DND-41 (cell line): ENCODE results near the gene GSTK1.
"Not testable (repeated sequence)": the region's sequence is repeated elsewhere in the genome, so short reads cannot be mapped to it uniquely, and the experiment has no call there.

Experiments used
- ATAC-seq: fragments of 200-7000 bp; cut with Tn5 transposase; 3 replicates; pipeline ENCODE4 v1.9.1; 2021; ENCODE audit warnings: low read depth; ENCODE audit not compliant: insufficient read depth
- DNase-seq: peaks from one replicate; pipeline ENCODE4 v3.0.0-alpha.2; 2020
- H2AFZ ChIP-seq: 2 replicates; pipeline ENCODE4 v1.6.0; 2012; ENCODE audit warnings: low read depth, low read length
- H3K27ac ChIP-seq: 2 replicates; pipeline ENCODE4 v1.5.1; 2012; ENCODE audit warnings: low read length, inconsistent platforms
- H3K27me3 ChIP-seq: fragments of 200-600 bp; sonication (generic); 2 replicates; pipeline ENCODE4 v1.6.0; 2012; ENCODE audit warnings: low read length, mild to moderate bottlenecking, inconsistent platforms; ENCODE audit not compliant: insufficient read depth, poor library complexity
- H3K36me3 ChIP-seq: 2 replicates; pipeline ENCODE4 v1.5.1; 2012; ENCODE audit warnings: low read length, inconsistent platforms; ENCODE audit not compliant: insufficient read depth
- H3K4me1 ChIP-seq: 2 replicates; pipeline ENCODE4 v1.5.1; 2012; ENCODE audit warnings: mild to moderate bottlenecking, low read length; ENCODE audit not compliant: insufficient read depth
- H3K4me2 ChIP-seq: 2 replicates; pipeline ENCODE4 v1.6.0; 2012; ENCODE audit warnings: mild to moderate bottlenecking, moderate library complexity, low read length, inconsistent platforms; ENCODE audit not compliant: insufficient read depth
- H3K4me3 ChIP-seq, 2 experiments: fragments of 200-600 bp in 1 of 2; shearing (Covaris generic) in 1 of 2; 2 replicates each; pipeline ENCODE4 v1.5.1; 2012 to 2016; ENCODE audit warnings: inconsistent platforms in 2 of 2, low read length in 2 of 2, mild to moderate bottlenecking in 2 of 2, low read depth in 1 of 2, moderate library complexity in 1 of 2
- H3K79me2 ChIP-seq: 2 replicates; pipeline ENCODE4 v1.6.0; 2012; ENCODE audit warnings: low read length, inconsistent platforms; ENCODE audit not compliant: insufficient read depth
- H3K9ac ChIP-seq: 2 replicates; pipeline ENCODE4 v1.6.0; 2012; ENCODE audit warnings: low read depth, mild to moderate bottlenecking, inconsistent platforms, low read length, moderate library complexity
- H3K9me3 ChIP-seq: 2 replicates; pipeline ENCODE4 v1.5.1; 2012; ENCODE audit warnings: low read length, moderate library complexity, mild to moderate bottlenecking, inconsistent platforms; ENCODE audit not compliant: insufficient read depth, severe bottlenecking
- H4K20me1 ChIP-seq: 2 replicates; pipeline ENCODE4 v1.6.0; 2012; ENCODE audit warnings: low read length; ENCODE audit not compliant: insufficient read depth
- CTCF ChIP-seq: IDR thresholded peaks from 2 replicates; pipeline ENCODE4 v1.5.1; 2012; ENCODE audit warnings: borderline replicate concordance, low read length, moderate library complexity, mild to moderate bottlenecking; ENCODE audit not compliant: poor library complexity, severe bottlenecking; ENCODE audit errors: extremely low read depth
- EZH2 ChIP-seq: IDR thresholded peaks from 3 replicates; pipeline ENCODE4 v1.6.1; 2012; ENCODE audit warnings: borderline replicate concordance, low read depth, mild to moderate bottlenecking, moderate library complexity, low read length, inconsistent platforms; ENCODE audit not compliant: severe bottlenecking

Gene GSTK1

GRCh38 chr7:143288836-143289235, 25.6 kb downstream of the GSTK1 start:
- peaks cover 36% of the 10 kb centered on the region for H4K20me1 ChIP-seq
- TF ChIP-seq EZH2 (no peak), CTCF (no peak)
- peaks cover 62% of the 10 kb centered on the region for H3K79me2 ChIP-seq
- H3K4me2 ChIP-seq: peak overlapping the region; percentile 77
- ATAC-seq: no peak
- peak overlapping the region; percentile 67 to 87 for H3K4me3 ChIP-seq
- H3K9me3 ChIP-seq: no peaks in the 10 kb centered on the region
- peaks cover 52% of the 10 kb centered on the region for H3K4me1 ChIP-seq
- peak overlapping the region; percentile 92 for H3K27ac ChIP-seq
- DNase-seq: no peak
- H3K27me3 ChIP-seq: no peaks in the 10 kb centered on the region
- peak overlapping the region; percentile 78 for H3K9ac ChIP-seq
- peaks cover 44% of the 10 kb centered on the region for H3K36me3 ChIP-seq
- peak overlapping the region; percentile 68 for H2AFZ ChIP-seq

GRCh38 chr7:143289421-143289820, 26.2 kb downstream of the GSTK1 start:
- TF ChIP-seq EZH2 (no peak), CTCF (no peak)
- Histone ChIP-seq H4K20me1 (peaks cover 42% of the 10 kb centered on the region), H3K9ac (peak overlapping the region; percentile 78), H3K4me2 (peak overlapping the region; percentile 77), H3K4me1 (peaks cover 52% of the 10 kb centered on the region), H3K27ac (peak overlapping the region; percentile 92), H3K27me3 (no peaks in the 10 kb centered on the region), H3K4me3 (peak overlapping the region; percentile 67 to 87), H3K9me3 (no peaks in the 10 kb centered on the region), H3K79me2 (peaks cover 68% of the 10 kb centered on the region), H2AFZ (no peak overlapping the region), H3K36me3 (peaks cover 50% of the 10 kb centered on the region)
- DNase-seq (no peak), ATAC-seq (no peak)

- H3K79me2 ChIP-seq: peaks cover 72% of the 10 kb centered on the region
- not testable (repeated sequence) for DNase-seq, H2AFZ ChIP-seq, H3K9me3 ChIP-seq, ATAC-seq, H3K27me3 ChIP-seq
- peaks cover 44% of the 10 kb centered on the region for H4K20me1 ChIP-seq
- H3K9ac ChIP-seq: peak overlapping the region; percentile 78
- peak overlapping the region; percentile 92 for H3K27ac ChIP-seq
- peaks cover 55% of the 10 kb centered on the region for H3K4me1 ChIP-seq
- peaks cover 54% of the 10 kb centered on the region for H3K36me3 ChIP-seq
- peak overlapping the region; percentile 67 to 87; a peak in 3 of 4 replicates for H3K4me3 ChIP-seq
- peak overlapping the region; percentile 77 for H3K4me2 ChIP-seq
Observed at GRCh38 chr7:143289888-143290287, 26.6 kb downstream of the GSTK1 start.

- Histone ChIP-seq H3K79me2 (peaks cover 76% of the 10 kb centered on the region), H3K27ac (peak overlapping the region; percentile 38), H3K9me3 (no peaks in the 10 kb centered on the region), H3K4me2 (peak overlapping the region; percentile 77), H3K9ac (peak overlapping the region; percentile 78), H3K4me1 (peaks cover 55% of the 10 kb centered on the region), H2AFZ (no peak overlapping the region), H3K36me3 (peaks cover 58% of the 10 kb centered on the region), H3K4me3 (peak overlapping the region; percentile 0 to 67; a peak in 3 of 4 replicates), H4K20me1 (peaks cover 46% of the 10 kb centered on the region), H3K27me3 (no peaks in the 10 kb centered on the region)
- ATAC-seq (no peak), DNase-seq (no peak)
- TF ChIP-seq EZH2 (no peak), CTCF (no peak)
Observed at GRCh38 chr7:143290293-143290692, 27.1 kb downstream of the GSTK1 start.
